Measurements from ENCODE around the gene TBC1D25.

The TBC1D25 gene

GRCh38 chrX:48539345-48540027, at the start of gene TBC1D25:
Gene TBC1D25, plus strand, starts transcription at chrX:48539714. Its CDS starts 84 bp downstream, at chrX:48539798.
- peak; percentile 94 for DNase-seq

GRCh38 chrX:48489892-48490291, 49.6 kb upstream of the TBC1D25 start:
- DNase-seq = no peak

GRCh38 chrX:48490661-48491060, 48.9 kb upstream of the TBC1D25 start:
- no peak for DNase-seq

GRCh38 chrX:48491809-48492208, 47.7 kb upstream of the TBC1D25 start:
- DNase-seq = no peak

DNA sequence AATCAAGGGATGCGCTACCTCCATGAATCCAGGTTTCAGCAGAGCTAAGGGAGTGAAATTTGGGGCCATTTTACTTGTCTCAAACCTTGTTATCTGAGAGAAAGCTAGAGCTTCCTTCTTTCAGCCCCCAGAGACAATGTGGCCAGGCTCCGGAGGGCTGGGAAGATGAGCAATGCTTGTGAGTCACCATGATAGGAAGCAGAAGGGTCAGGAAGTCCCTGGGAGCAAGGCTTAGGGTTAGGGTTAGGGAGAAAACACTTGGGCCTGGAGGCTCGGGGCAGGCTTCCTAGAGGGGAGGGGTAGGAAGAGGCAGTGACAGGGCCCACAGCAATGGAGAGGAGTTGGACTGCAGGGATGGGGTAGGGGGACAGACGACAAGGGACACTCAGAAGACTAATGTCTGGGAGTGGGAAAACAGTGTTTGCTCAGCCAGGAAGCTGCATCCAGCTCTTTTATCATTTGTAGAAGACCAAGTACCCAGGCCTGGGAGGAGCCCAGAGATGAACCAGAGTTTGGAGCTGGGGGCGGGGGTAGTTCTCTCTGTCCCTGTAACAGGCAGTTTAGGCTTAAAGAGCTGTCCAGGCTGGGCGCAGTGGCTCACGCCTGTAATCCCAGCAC, 47.1 kb upstream of the TBC1D25 start:
- no peak for DNase-seq

GRCh38 chrX:48493890-48494364, 45.6 kb upstream of the TBC1D25 start:
- no peak for DNase-seq

- no peak for DNase-seq
Observed at GRCh38 chrX:48496660-48497059, 42.9 kb upstream of the TBC1D25 start.

DNA sequence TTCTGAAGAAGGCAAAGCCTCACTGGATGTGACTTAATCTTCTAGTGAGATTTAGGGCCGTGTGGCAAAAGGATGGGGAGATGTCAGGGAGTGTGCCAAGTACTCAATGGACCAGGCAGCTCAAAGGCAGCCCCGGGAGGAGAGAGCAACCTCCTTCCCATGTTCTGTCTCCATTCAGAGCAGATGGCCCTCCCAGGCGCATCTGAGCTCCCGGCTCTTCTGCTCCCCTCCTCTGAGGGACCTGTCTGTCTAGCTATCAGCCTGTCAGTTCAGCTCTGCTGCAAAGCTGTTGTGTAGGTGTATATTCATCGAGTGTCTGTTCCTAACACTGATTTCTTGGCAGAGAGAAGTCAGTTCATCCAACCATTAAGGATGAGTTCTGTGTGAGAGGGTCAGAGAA, 41.6 kb upstream of the TBC1D25 start:
- no peak for DNase-seq

DNA sequence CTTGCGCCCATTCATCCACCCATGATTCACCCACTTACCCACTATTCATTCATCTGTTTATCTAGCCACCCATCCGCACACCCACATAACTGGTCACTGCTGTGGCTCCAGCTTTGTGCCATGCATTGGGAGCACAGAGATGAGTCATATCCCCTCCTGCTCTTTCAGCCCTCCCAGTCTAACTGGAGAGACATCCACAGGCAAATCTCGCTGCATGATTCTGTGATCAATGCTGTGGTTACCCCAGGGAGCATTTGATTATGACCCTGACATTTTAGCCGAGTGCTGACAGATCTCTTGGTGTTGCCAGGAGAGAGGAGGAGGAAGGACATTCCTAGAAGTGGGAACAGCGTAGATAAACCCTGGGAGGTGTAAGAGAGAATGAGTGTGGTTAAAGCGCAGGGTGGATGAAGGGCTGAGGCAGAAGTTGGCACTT, 41.1 kb upstream of the TBC1D25 start:
- no peak for DNase-seq

- no peak for DNase-seq
Observed at GRCh38 chrX:48504261-48504660, 35.3 kb upstream of the TBC1D25 start.

GRCh38 chrX:48505481-48505880, 34.0 kb upstream of the TBC1D25 start:
- DNase-seq = no peak

DNA sequence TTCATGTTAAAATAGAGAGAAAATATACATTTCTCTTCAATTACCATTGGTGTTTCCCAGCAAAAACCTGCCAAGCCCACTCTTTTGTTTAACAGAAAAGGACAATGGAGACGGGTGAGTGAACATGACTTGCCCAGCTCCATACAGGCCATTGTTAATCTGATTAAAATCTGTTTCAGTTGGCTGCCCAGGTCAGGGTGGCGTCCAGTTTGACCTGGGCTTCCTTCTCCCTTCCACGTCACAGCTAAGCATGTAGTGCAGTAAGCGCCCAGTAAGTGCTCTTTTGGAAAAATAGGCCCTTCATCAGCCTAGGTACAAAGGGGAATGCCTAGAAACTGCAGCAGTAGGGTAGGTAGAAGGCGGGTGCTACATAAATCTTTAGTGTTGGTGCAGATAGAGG, 32.3 kb upstream of the TBC1D25 start:
- DNase-seq = no peak

- peak; percentile 45 for DNase-seq
Observed at GRCh38 chrX:48508400-48509244, 30.9 kb upstream of the TBC1D25 start, which contains the start of gene PORCN. Gene PORCN, plus strand, starts transcription at chrX:48508992. Its CDS starts 829 bp downstream, at chrX:48509821.

GRCh38 chrX:48509245-48509590, 30.3 kb upstream of the TBC1D25 start:
- no peak for DNase-seq

DNA sequence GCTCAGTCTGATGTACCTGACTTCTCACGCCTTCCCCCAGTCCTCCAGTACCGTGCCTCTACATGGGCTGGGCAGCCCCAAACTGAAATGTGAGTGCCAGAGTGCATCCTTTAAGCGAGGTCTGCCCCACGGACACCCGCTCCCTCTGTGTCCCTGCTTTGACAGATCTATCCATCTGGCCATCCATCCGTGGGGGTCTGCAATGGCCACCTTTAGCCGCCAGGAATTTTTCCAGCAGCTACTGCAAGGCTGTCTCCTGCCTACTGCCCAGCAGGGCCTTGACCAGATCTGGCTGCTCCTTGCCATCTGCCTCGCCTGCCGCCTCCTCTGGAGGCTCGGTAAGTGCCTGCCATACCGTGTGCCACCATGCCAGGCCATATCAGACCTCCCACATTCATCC, 29.9 kb upstream of the TBC1D25 start:
- DNase-seq = no peak

- no peak for DNase-seq
Observed at GRCh38 chrX:48511560-48511959, 28.0 kb upstream of the TBC1D25 start.

DNA sequence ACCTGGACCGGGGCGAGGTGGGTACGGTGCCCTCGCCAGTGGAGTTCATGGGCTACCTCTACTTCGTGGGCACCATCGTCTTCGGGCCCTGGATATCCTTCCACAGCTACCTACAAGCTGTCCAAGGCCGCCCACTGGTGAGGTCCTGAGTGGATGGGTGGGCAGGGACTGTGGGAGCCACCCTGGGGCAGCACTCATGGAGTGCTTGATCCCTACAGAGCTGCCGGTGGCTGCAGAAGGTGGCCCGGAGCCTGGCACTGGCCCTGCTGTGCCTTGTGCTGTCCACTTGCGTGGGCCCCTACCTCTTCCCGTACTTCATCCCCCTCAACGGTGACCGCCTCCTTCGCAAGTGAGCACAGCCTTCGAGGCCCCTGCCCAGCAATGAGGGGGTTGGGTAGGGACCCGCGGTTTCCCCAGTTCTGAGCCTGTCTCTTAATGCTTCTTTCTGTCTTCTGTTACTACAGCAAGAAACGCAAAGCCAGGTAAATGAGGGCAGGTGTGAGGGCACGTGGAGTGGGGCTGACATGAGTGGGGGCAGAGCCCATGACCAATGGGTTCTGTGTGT, 27.1 kb upstream of the TBC1D25 start:
- DNase-seq = no peak

GRCh38 chrX:48513670-48514069, 25.8 kb upstream of the TBC1D25 start:
- DNase-seq = no peak

GRCh38 chrX:48514126-48514806, 25.2 kb upstream of the TBC1D25 start:
- peak; percentile 26 for DNase-seq

DNA sequence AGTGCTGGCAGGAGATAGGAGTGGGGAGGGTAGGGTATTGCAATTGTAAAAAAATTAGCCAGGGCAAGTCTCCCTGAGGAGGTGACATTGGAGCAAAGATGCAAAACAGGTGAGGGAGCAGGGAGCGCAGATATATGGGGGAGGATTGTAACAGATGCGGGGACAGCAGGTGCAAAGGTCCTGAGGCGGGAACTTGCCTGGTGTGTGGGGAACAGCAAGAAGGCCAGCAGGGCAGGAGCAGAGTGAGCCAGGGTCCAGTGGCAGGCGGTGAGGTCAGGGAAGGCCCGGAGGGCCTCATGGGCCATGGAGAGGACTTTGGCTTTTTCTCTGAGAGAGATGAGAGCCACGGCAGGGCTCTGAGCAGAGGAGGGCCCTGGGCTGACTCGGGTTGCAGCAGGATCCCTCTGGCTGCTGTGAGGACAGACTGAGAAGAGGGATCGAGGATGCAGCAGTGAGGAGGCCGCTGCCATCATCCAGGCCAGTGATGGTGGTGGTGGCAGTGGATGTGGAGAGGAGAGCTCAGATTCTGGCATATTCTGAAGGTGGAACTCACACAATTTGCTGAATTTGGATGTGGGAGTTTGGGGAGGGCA, 24.6 kb upstream of the TBC1D25 start:
- peak; percentile 14 for DNase-seq

DNA sequence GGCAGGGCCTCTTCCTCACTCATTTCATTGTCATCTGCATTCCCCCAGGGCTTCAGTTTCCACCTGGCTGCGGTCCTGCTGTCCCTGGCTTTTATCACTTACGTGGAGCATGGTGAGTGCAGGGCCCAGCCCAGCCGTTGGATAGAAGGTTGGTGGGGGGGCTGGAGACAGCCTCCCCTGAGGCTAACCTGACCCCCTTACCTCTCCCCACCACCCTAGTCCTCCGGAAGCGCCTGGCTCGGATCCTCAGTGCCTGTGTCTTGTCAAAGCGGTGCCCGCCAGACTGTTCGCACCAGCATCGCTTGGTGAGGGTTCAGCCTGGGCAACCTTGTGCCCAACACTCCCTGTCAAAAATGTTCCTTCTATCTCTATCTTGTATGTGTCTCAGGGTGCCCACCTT, 23.7 kb upstream of the TBC1D25 start:
- DNase-seq = no peak

DNA sequence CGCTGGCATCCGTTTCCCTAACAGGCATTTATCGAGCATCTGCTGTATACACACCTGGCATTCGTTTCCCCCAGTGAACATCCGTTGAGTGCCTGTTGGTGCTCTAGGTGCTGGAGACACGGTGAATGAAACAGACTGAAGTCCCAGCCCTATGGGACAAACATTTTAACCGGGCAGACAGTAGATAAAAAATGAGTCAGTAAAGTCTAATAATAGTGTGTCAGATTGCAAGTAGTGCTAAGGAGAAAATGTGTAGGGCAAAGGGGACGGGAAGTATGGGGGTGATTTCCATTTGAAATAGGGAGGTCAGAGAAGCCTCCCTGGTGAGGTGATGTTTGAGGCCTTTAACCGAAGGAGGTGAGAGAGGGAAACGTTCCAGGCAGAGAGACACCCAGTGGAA, 23.2 kb upstream of the TBC1D25 start:
- no peak for DNase-seq

All from NCI-H526 treated with DMSO at 0.1 percent for 48 hours (cell line).